ENCODE results near the gene CR2. TPM values are rescaled to one million over a fixed set of nuclear protein-coding genes. Genes with fewer than 3 reads are reported as not detected.

CR2 gene
- total RNA-seq, 1 donor from 2014 or later: 0.12 TPM

DNA sequence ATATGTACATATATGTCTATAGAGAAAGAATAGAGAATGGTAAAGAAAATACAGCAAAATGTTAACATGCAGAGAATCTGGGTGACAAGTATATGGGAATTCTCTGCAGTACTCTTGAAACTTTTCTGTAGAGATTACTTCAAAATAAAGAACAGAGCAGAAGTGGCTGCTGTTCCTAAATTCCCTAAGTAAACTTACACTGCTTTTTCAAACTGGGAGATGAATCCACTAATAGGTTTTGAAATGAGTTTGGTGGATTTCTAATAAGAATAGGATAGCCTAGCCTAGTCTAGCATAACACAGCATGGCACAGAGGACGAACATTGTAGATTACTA, 450 bp upstream of the CR2 start:
- H3K36me3 ChIP-seq: no peaks in the 10 kb centered on the region
- intact Hi-C loops (cut with DNase I): no loop called here
- H3K27me3 ChIP-seq: peaks cover 40% of the 10 kb centered on the region
- DNase-seq (no peak), ATAC-seq (no peak)
- TF ChIP-seq, protein P1, sequence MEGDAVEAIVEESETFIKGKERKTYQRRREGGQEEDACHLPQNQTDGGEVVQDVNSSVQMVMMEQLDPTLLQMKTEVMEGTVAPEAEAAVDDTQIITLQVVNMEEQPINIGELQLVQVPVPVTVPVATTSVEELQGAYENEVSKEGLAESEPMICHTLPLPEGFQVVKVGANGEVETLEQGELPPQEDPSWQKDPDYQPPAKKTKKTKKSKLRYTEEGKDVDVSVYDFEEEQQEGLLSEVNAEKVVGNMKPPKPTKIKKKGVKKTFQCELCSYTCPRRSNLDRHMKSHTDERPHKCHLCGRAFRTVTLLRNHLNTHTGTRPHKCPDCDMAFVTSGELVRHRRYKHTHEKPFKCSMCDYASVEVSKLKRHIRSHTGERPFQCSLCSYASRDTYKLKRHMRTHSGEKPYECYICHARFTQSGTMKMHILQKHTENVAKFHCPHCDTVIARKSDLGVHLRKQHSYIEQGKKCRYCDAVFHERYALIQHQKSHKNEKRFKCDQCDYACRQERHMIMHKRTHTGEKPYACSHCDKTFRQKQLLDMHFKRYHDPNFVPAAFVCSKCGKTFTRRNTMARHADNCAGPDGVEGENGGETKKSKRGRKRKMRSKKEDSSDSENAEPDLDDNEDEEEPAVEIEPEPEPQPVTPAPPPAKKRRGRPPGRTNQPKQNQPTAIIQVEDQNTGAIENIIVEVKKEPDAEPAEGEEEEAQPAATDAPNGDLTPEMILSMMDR (IDR thresholded peaks at IDR 0.05): no peak
- H3K4me3 ChIP-seq: peak overlapping the region; percentile 45
- H3K27ac ChIP-seq: no peak overlapping the region
- H3K4me1 ChIP-seq: peaks cover 9% of the 10 kb centered on the region
- H3K9me3 ChIP-seq: no peaks in the 10 kb centered on the region

DNA sequence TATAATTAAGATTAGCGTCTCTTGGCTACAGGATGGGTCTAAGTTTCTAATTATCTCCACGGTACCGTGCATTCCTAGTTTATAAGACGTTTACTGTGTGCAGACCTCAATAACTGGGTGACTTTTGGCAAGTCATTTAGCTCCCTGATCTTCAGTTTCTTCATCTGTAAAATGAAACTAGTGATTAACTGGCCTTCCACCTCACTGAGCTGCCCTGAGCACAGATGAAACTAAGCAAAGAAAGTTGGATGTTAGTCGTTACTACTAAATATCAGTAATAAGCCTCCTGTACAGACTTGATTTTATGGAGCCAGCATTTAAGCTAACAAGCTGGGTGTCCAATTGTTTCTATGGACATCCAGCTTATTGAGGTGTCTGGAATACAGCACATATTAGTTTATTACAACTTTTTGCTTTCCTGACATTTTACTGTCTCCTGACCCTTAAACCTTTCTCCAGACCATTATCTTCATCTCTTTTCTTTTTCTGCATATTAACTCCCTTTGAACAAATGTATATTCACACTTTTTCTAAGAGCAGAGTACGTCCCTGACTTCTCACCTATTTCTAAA, 1.1 kb downstream of the CR2 start:
- no peak for DNase-seq
- TF ChIP-seq, protein P1 (IDR thresholded peaks at IDR 0.05): no peak
- peaks cover 35% of the 10 kb centered on the region for H3K27me3 ChIP-seq
- intact Hi-C loops (cut with DNase I): no loop called here
- no peaks in the 10 kb centered on the region for H3K9me3 ChIP-seq
- no peak for ATAC-seq
- H3K4me3 ChIP-seq: no peak overlapping the region
- H3K4me1 ChIP-seq: peaks cover 9% of the 10 kb centered on the region
- H3K27ac ChIP-seq: no peak overlapping the region
- H3K36me3 ChIP-seq: no peaks in the 10 kb centered on the region

DNA sequence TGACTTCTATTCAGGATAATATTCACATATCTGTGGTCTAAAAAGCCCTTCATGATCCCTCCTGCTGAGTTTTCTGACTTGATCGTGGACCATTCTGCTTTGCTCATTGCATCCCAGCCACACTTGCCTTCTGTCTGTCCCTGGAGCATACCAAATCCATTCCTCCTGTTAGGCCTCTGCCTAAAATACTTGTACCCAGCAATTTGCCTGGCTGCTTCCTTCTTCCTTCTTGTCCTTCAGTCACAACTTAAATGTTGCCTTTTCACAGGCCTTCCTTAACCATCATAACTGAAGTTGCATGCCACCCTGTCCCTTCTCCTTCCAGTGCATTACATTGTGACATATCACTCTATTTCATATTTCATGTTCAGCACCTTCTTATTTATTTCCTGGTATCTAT, 4.3 kb downstream of the CR2 start:
- H3K4me1 ChIP-seq: peaks cover 9% of the 10 kb centered on the region

DNA sequence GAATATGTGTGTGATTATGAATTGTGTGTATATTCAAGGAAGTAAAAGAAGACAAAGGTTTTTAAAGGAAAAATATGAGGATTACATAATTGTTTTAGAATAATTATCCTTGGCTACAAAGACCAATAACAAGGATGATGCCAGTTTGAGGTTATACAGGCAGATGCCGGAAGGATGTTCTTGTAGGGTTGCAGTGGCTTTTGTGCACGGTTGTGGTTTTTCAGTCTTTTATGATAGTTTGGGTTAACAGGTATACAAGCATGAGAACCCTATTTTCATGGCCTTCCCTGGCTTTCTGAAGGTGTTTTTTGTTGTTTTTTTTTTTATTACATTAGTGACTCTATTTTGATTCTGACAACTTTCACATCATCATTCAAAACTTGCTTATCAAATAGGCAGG, 4.9 kb downstream of the CR2 start:
- Histone ChIP-seq H3K27ac (no peak overlapping the region), H3K9me3 (no peaks in the 10 kb centered on the region), H3K36me3 (no peaks in the 10 kb centered on the region), H3K27me3 (peaks cover 20% of the 10 kb centered on the region), H3K4me3 (no peak overlapping the region), H3K4me1 (peaks cover 9% of the 10 kb centered on the region)
- intact Hi-C loops (cut with DNase I): no loop called here
- no peak for DNase-seq
- TF ChIP-seq, protein P1 (IDR thresholded peaks at IDR 0.05): no peak
- no peak for ATAC-seq

More for the DNA sequence above, 4.3 kb downstream of the CR2 start:
- ATAC-seq (no peak), DNase-seq (no peak)
- Histone ChIP-seq H3K27ac (no peak overlapping the region), H3K36me3 (no peaks in the 10 kb centered on the region), H3K9me3 (no peaks in the 10 kb centered on the region), H3K4me3 (no peak overlapping the region), H3K27me3 (peaks cover 25% of the 10 kb centered on the region)
- intact Hi-C loops (cut with DNase I): no loop called here
- TF ChIP-seq, protein P1 (IDR thresholded peaks at IDR 0.05): no peak

DNA sequence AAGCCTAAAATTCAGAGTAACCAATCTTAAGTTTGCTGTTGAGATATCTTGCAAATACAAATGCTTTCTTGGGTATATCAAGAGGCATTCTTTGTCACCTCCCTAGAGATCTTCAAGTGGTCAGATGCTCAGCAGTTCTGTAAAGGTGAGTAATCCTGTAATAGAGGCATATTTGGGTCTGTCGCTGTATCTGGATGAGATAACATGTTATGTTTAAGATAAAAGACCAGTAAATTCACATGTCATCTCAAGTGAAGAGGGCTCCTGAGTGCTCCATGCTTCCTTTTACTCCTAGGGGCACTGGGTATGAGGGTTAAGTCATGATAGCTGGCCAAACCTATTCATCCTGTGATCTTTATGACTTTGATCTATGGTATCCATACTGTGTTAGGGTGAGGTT, 7.5 kb downstream of the CR2 start:
- TF ChIP-seq, protein P1 (IDR thresholded peaks at IDR 0.05): no peak
- peaks cover 4% of the 10 kb centered on the region for H3K27me3 ChIP-seq

DNA sequence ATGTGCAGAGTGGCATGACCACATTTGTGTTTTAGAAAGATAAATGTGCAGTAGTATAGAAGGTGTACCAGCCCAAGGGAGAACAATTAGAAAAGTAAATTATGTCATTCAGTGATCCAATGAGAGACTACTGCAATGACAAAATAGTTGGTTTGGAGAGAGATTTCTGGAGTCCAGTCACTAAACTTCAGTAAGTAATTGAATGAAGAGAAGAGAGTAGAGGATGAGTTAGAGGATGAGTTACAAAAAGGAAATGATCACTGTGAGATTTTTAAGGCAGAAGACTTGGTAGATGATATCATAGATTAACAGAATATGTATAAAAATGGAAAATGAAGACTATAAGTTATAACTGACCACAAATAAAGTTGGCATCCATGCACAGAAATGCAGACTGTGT, 8.4 kb downstream of the CR2 start:
- ATAC-seq (no peak), DNase-seq (no peak)
- intact Hi-C loops (cut with DNase I): no loop called here
- H3K4me3 ChIP-seq: no peak overlapping the region
- no peak overlapping the region for H3K27ac ChIP-seq
- H3K9me3 ChIP-seq: no peaks in the 10 kb centered on the region
- no peaks in the 10 kb centered on the region for H3K4me1 ChIP-seq
- peaks cover 5% of the 10 kb centered on the region for H3K27me3 ChIP-seq
- TF ChIP-seq, protein P1 (IDR thresholded peaks at IDR 0.05): no peak
- no peaks in the 10 kb centered on the region for H3K36me3 ChIP-seq

More for the DNA sequence above, 7.5 kb downstream of the CR2 start:
- DNase-seq: no peak
- H3K4me3 ChIP-seq: no peak overlapping the region
- no peak for ATAC-seq
- H3K27ac ChIP-seq: no peak overlapping the region
- no peaks in the 10 kb centered on the region for H3K36me3 ChIP-seq
- intact Hi-C loops (cut with DNase I): no loop called here
- H3K9me3 ChIP-seq: no peaks in the 10 kb centered on the region
- H3K4me1 ChIP-seq: no peaks in the 10 kb centered on the region

Measured in upper lobe of right lung (tissue), 1 donor.